Mammary epithelial cell (primary cell): ENCODE results near the gene ATP6V0E1.

Experiments used
- CTCF ChIP-seq, 2 donors: IDR thresholded peaks in 1 of 2; conservative IDR thresholded peaks in 1 of 2; 2 replicates each; pipeline ENCODE4 v1.5.1; 2011 to 2012; ENCODE audit warnings: inconsistent platforms in 2 of 2, low read length in 2 of 2, mild to moderate bottlenecking in 2 of 2, control low read depth in 1 of 2, low read depth in 1 of 2; ENCODE audit not compliant: insufficient read depth in 1 of 2; ENCODE audit errors: extremely low read depth in 1 of 2
- EZH2 ChIP-seq: IDR thresholded peaks from 2 replicates; pipeline ENCODE4 v1.6.1; 2012; ENCODE audit warnings: low read length, inconsistent platforms, borderline replicate concordance

GRCh38 chr5:173004013-173004412, 20.4 kb downstream of the ATP6V0E1 start:
- TF ChIP-seq CTCF (conservative IDR thresholded peaks at IDR 0.05 in 1 of 2, IDR thresholded peaks at IDR 0.05 in 1 of 2; ENCODE audit: extremely low read depth in 1 of 2, insufficient read depth in 1 of 2, low read depth in 1 of 2, low read length in 2 of 2) (no peak), EZH2 (no peak)
